Activated naive CD4-positive, alpha-beta T cell treated with anti-CD3 and anti-CD28 coated beads, Interleukin-2, amount 10 ng/mL, durations not matched to agents 7 days and 5 days (primary cell): ENCODE data around the gene PHF19.
A peak's percentile ranks its signal among the peaks of the same experiment; 100 is the strongest.

Experiments used
- CTCF ChIA-PET: fragments of 350-600 bp; sonication (Branson Sonifier 250); formaldehyde crosslinking; loops from one replicate; lab custom pipeline; 2021; ENCODE audit warnings: antibody characterized with exemption; lab: Charles Lee
- DNase-seq: peaks from one replicate; pipeline ENCODE4 v3.0.0-alpha.2; 2020
- H3K27ac Mint-ChIP-seq: one replicate; pipeline ENCODE4 v1.8.0; 2021; ENCODE audit warnings: mild to moderate bottlenecking, moderate library complexity, mixed read lengths
- H3K27me3 Mint-ChIP-seq: one replicate; pipeline ENCODE4 v1.8.0; 2021; ENCODE audit warnings: mild to moderate bottlenecking, mixed read lengths
- H3K36me3 Mint-ChIP-seq: one replicate; pipeline ENCODE4 v1.8.0; 2021; ENCODE audit warnings: mixed read lengths
- H3K4me1 Mint-ChIP-seq: one replicate; pipeline ENCODE4 v1.8.0; 2021; ENCODE audit warnings: mixed read lengths
- H3K4me3 Mint-ChIP-seq: one replicate; pipeline ENCODE4 v1.8.0; 2021; ENCODE audit warnings: mild to moderate bottlenecking, moderate library complexity, mixed read lengths
- H3K9me3 Mint-ChIP-seq: one replicate; pipeline ENCODE4 v1.8.0; 2021; ENCODE audit warnings: mixed read lengths

The PHF19 gene

GRCh38 chr9:120856700-120857099, 20.3 kb downstream of the PHF19 start:
- H3K36me3 Mint-ChIP-seq = peaks cover 72% of the 10 kb centered on the region
- peaks cover 6% of the 10 kb centered on the region for H3K4me1 Mint-ChIP-seq
- no peak for DNase-seq

GRCh38 chr9:120855827-120856670, 20.9 kb downstream of the PHF19 start:
- Mint-ChIP-seq H3K4me1 (peaks cover 8% of the 10 kb centered on the region), H3K4me3 (no peak overlapping the region), H3K36me3 (peaks cover 73% of the 10 kb centered on the region), H3K27me3 (no peaks in the 10 kb centered on the region), H3K9me3 (no peaks in the 10 kb centered on the region), H3K27ac (peak overlapping the region; percentile 19)
- DNase-seq = no peak
- CTCF ChIA-PET = interaction anchor here (1.1 to 1.8 kb wide), 2 partner anchors 9 to 14 kb away, joined by 3 to 5 read pairs; no protein-coding TSS in a partner anchor

More at GRCh38 chr9:120856700-120857099, 20.3 kb downstream of the PHF19 start:
- Mint-ChIP-seq H3K4me3 (no peak overlapping the region), H3K27ac (peak overlapping the region; percentile 82), H3K9me3 (no peaks in the 10 kb centered on the region), H3K27me3 (no peaks in the 10 kb centered on the region)
- CTCF ChIA-PET = interaction anchor here (1.1 to 1.8 kb wide), 2 partner anchors 10 to 13 kb away, joined by 3 to 5 read pairs; no protein-coding TSS in a partner anchor

GRCh38 chr9:120854596-120855327, 22.2 kb downstream of the PHF19 start:
- H3K4me3 Mint-ChIP-seq = no peak overlapping the region
- no peaks in the 10 kb centered on the region for H3K9me3 Mint-ChIP-seq
- H3K4me1 Mint-ChIP-seq = peaks cover 6% of the 10 kb centered on the region
- H3K36me3 Mint-ChIP-seq = peaks cover 67% of the 10 kb centered on the region
- CTCF ChIA-PET = interaction anchor here (1.6 to 1.8 kb wide), 2 partner anchors 8 to 82 kb away, joined by 4 to 5 read pairs; no protein-coding TSS in a partner anchor
- no peaks in the 10 kb centered on the region for H3K27me3 Mint-ChIP-seq
- peak overlapping the region; percentile 29 for H3K27ac Mint-ChIP-seq
- DNase-seq = no peak

GRCh38 chr9:120853198-120853597, 23.8 kb downstream of the PHF19 start:
- Mint-ChIP-seq H3K4me3 (no peak overlapping the region), H3K36me3 (peaks cover 63% of the 10 kb centered on the region), H3K27me3 (no peaks in the 10 kb centered on the region), H3K9me3 (no peaks in the 10 kb centered on the region), H3K27ac (peak overlapping the region; percentile 60), H3K4me1 (peaks cover 9% of the 10 kb centered on the region)
- DNase-seq = no peak
- CTCF ChIA-PET = no interaction called here

GRCh38 chr9:120852240-120853010, 24.6 kb downstream of the PHF19 start:
- CTCF ChIA-PET = interaction anchor here (1.3 kb wide), 1 partner anchor 10 kb away, joined by 3 read pairs; no protein-coding TSS in a partner anchor

GRCh38 chr9:120851449-120851848, 25.5 kb downstream of the PHF19 start:
- H3K27ac Mint-ChIP-seq = no peak overlapping the region
- H3K27me3 Mint-ChIP-seq = no peaks in the 10 kb centered on the region
- no peaks in the 10 kb centered on the region for H3K9me3 Mint-ChIP-seq
- H3K36me3 Mint-ChIP-seq = peaks cover 62% of the 10 kb centered on the region
- CTCF ChIA-PET = interaction anchor here (1.1 to 1.3 kb wide), 2 partner anchors 11 to 96 kb away, joined by 3 read pairs; no protein-coding TSS in a partner anchor
- DNase-seq = no peak
- peaks cover 26% of the 10 kb centered on the region for H3K4me1 Mint-ChIP-seq
- no peak overlapping the region for H3K4me3 Mint-ChIP-seq

More at GRCh38 chr9:120852240-120853010, 24.6 kb downstream of the PHF19 start:
- H3K4me3 Mint-ChIP-seq = no peak overlapping the region
- no peaks in the 10 kb centered on the region for H3K27me3 Mint-ChIP-seq
- peaks cover 16% of the 10 kb centered on the region for H3K4me1 Mint-ChIP-seq
- no peak for DNase-seq
- peaks cover 61% of the 10 kb centered on the region for H3K36me3 Mint-ChIP-seq
- H3K9me3 Mint-ChIP-seq = no peaks in the 10 kb centered on the region
- peak overlapping the region; percentile 60 for H3K27ac Mint-ChIP-seq

GRCh38 chr9:120850315-120850714, 26.7 kb downstream of the PHF19 start:
- no peaks in the 10 kb centered on the region for H3K9me3 Mint-ChIP-seq
- peaks cover 37% of the 10 kb centered on the region for H3K4me1 Mint-ChIP-seq
- peak overlapping the region; percentile 6 for H3K27ac Mint-ChIP-seq
- CTCF ChIA-PET = no interaction called here
- H3K4me3 Mint-ChIP-seq = no peak overlapping the region
- no peaks in the 10 kb centered on the region for H3K27me3 Mint-ChIP-seq
- DNase-seq = no peak
- peaks cover 68% of the 10 kb centered on the region for H3K36me3 Mint-ChIP-seq

GRCh38 chr9:120846906-120847305, 30.1 kb downstream of the PHF19 start:
- Mint-ChIP-seq H3K4me3 (peak overlapping the region; percentile 9), H3K36me3 (peaks cover 59% of the 10 kb centered on the region), H3K9me3 (no peaks in the 10 kb centered on the region), H3K27ac (peak overlapping the region; percentile 98), H3K4me1 (peaks cover 63% of the 10 kb centered on the region), H3K27me3 (no peaks in the 10 kb centered on the region)
- CTCF ChIA-PET = interaction anchor here (0.6 to 2.4 kb wide), 8 partner anchors 9 to 235 kb away, joined by 3 to 10 read pairs (median 4); no protein-coding TSS in a partner anchor
- DNase-seq = no peak

GRCh38 chr9:120846251-120846889, 30.6 kb downstream of the PHF19 start:
- Mint-ChIP-seq H3K4me1 (peaks cover 66% of the 10 kb centered on the region), H3K27me3 (no peaks in the 10 kb centered on the region), H3K36me3 (peaks cover 58% of the 10 kb centered on the region), H3K27ac (peak overlapping the region; percentile 98), H3K4me3 (peak overlapping the region; percentile 9), H3K9me3 (no peaks in the 10 kb centered on the region)
- DNase-seq = peak; percentile 54
- CTCF ChIA-PET = interaction anchor here (0.6 to 2.4 kb wide), 7 partner anchors 10 to 217 kb away, joined by 3 to 10 read pairs (median 4); no protein-coding TSS in a partner anchor

- Mint-ChIP-seq H3K4me1 (peaks cover 70% of the 10 kb centered on the region), H3K36me3 (peaks cover 52% of the 10 kb centered on the region), H3K27ac (peak overlapping the region; percentile 98), H3K4me3 (peak overlapping the region; percentile 96), H3K27me3 (no peaks in the 10 kb centered on the region), H3K9me3 (no peaks in the 10 kb centered on the region)
- DNase-seq = peak; percentile 40
- CTCF ChIA-PET = interaction anchor here (1.2 to 1.3 kb wide), 2 partner anchors 45 to 90 kb away, joined by 3 to 5 read pairs; no protein-coding TSS in a partner anchor
Measured at GRCh38 chr9:120845255-120845654, 31.7 kb downstream of the PHF19 start.

GRCh38 chr9:120842685-120843485, 34.1 kb downstream of the PHF19 start, which contains the start of gene PSMD5:
PSMD5 (minus strand) TSS chr9:120842922; CDS start chr9:120842909, 13 bp downstream.
- H3K36me3 Mint-ChIP-seq = peaks cover 57% of the 10 kb centered on the region
- no peaks in the 10 kb centered on the region for H3K9me3 Mint-ChIP-seq
- CTCF ChIA-PET = interaction anchor here (1.5 kb wide), 1 partner anchor 27 kb away, joined by 4 read pairs; no protein-coding TSS in a partner anchor
- peak within 1 kb of the TSS; percentile 98 for H3K27ac Mint-ChIP-seq
- H3K27me3 Mint-ChIP-seq = no peaks in the 10 kb centered on the region
- H3K4me1 Mint-ChIP-seq = peaks cover 79% of the 10 kb centered on the region
- DNase-seq = peak; percentile 99
- peak within 1 kb of the TSS; percentile 96 for H3K4me3 Mint-ChIP-seq

GRCh38 chr9:120841930-120842684, 34.9 kb downstream of the PHF19 start:
- no peaks in the 10 kb centered on the region for H3K27me3 Mint-ChIP-seq
- CTCF ChIA-PET = no interaction called here
- no peaks in the 10 kb centered on the region for H3K9me3 Mint-ChIP-seq
- H3K27ac Mint-ChIP-seq = peak overlapping the region; percentile 98
- H3K36me3 Mint-ChIP-seq = peaks cover 58% of the 10 kb centered on the region
- DNase-seq = no peak
- H3K4me1 Mint-ChIP-seq = peaks cover 75% of the 10 kb centered on the region
- peak overlapping the region; percentile 96 for H3K4me3 Mint-ChIP-seq
